Esophagus muscularis mucosa (tissue), 3 donors: ENCODE results near the gene FAM193A.

Experiments used
- POLR2A ChIP-seq: fragments of 450-650 bp; IDR thresholded peaks from one replicate; pipeline ENCODE4 v1.6.1; 2017; ENCODE audit warnings: antibody characterized with exemption, moderate library complexity, mild to moderate bottlenecking, low read depth
- POLR2AphosphoS5 ChIP-seq, 2 donors: sonication (generic); formaldehyde crosslinking; IDR thresholded peaks; one replicate each; pipeline ENCODE4 v1.6.1; 2017; ENCODE audit warnings: antibody characterized with exemption in 2 of 2
- TF ChIP-seq, protein P1 (sequence below), 3 experiments: fragments of 200-600 bp in 2 of 3; fragments of 450-650 bp in 1 of 3; sonication (generic) in 2 of 3; IDR thresholded peaks; one replicate each; pipeline ENCODE4 v1.5.1; 2017 to 2019; ENCODE audit warnings: antibody characterized with exemption in 3 of 3, mild to moderate bottlenecking in 2 of 3, moderate library complexity in 1 of 3

DNA sequence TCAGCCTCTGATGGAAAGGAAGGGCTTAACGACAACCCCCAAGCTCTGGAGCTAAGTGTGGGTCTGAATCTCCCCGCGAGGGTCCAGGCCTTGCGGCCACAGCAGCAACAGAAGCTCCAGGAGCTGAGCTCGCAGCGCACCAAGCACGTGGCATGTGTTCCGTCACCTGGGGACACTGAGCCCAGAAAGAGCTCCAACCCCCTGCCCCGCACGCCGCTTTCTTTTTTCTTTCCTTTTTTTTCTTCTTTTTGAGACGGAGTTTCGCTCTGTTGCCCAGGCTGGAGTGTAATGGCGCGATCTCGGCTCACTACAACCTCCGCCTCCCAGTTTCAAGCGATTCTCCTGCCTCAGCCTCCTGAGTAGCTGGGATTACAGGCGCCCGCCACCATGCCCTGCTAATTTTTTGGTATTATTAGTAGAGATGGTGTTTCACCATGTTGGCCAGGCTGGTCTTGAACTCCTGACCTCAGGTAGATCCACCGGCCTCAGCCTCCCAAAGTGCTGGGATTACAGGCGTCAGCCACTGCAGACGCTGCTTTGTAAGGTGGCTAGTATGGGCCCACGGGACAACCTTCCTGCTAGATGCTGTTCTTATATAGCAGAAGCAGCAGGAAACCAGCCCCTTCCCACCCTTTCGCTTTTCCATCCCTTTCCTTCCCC, 220.4 kb downstream of the FAM193A start:
- TF ChIP-seq, protein P1, sequence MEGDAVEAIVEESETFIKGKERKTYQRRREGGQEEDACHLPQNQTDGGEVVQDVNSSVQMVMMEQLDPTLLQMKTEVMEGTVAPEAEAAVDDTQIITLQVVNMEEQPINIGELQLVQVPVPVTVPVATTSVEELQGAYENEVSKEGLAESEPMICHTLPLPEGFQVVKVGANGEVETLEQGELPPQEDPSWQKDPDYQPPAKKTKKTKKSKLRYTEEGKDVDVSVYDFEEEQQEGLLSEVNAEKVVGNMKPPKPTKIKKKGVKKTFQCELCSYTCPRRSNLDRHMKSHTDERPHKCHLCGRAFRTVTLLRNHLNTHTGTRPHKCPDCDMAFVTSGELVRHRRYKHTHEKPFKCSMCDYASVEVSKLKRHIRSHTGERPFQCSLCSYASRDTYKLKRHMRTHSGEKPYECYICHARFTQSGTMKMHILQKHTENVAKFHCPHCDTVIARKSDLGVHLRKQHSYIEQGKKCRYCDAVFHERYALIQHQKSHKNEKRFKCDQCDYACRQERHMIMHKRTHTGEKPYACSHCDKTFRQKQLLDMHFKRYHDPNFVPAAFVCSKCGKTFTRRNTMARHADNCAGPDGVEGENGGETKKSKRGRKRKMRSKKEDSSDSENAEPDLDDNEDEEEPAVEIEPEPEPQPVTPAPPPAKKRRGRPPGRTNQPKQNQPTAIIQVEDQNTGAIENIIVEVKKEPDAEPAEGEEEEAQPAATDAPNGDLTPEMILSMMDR (IDR thresholded peaks at IDR 0.05): no peak
- TF ChIP-seq POLR2AphosphoS5 (IDR thresholded peaks at IDR 0.05) (no peak), POLR2A (no peak)
